AG10803 (cell line): ENCODE data around the gene GMDS.

ENCODE experiments used
- DNase-seq: peaks from one replicate; pipeline ENCODE4 v3.0.0; 2010; ENCODE audit warnings: low read depth
- H3K4me3 ChIP-seq: 2 replicates; pipeline ENCODE4 v1.5.1; 2011; ENCODE audit warnings: mild to moderate bottlenecking, low read length, control low read depth
- TF ChIP-seq, protein P1 (sequence below): conservative IDR thresholded peaks from 2 replicates; pipeline ENCODE4 v1.5.1; 2011; ENCODE audit warnings: mild to moderate bottlenecking, low read length, control low read depth, inconsistent platforms

GMDS gene

DNA sequence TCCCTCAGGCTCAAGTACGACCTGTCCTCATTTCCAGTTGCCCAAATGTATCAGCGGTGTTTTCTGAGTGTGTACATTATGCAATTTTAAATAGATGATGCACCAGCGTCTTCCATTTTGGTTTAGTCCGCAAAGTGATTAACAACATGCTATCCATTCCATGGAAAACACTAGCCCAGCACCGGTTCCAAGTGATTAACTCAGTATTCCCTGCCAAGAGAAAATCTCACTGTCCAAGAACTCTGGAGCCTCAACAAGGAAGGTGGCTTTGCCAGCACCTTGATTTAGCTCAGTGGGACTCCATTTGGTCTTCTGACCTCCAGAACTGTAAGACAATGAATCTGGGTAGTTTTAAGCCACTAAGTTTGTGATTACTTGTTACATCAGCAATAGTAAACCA, 528.5 kb downstream of the GMDS start:
- TF ChIP-seq, protein P1, sequence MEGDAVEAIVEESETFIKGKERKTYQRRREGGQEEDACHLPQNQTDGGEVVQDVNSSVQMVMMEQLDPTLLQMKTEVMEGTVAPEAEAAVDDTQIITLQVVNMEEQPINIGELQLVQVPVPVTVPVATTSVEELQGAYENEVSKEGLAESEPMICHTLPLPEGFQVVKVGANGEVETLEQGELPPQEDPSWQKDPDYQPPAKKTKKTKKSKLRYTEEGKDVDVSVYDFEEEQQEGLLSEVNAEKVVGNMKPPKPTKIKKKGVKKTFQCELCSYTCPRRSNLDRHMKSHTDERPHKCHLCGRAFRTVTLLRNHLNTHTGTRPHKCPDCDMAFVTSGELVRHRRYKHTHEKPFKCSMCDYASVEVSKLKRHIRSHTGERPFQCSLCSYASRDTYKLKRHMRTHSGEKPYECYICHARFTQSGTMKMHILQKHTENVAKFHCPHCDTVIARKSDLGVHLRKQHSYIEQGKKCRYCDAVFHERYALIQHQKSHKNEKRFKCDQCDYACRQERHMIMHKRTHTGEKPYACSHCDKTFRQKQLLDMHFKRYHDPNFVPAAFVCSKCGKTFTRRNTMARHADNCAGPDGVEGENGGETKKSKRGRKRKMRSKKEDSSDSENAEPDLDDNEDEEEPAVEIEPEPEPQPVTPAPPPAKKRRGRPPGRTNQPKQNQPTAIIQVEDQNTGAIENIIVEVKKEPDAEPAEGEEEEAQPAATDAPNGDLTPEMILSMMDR = no peak

DNA sequence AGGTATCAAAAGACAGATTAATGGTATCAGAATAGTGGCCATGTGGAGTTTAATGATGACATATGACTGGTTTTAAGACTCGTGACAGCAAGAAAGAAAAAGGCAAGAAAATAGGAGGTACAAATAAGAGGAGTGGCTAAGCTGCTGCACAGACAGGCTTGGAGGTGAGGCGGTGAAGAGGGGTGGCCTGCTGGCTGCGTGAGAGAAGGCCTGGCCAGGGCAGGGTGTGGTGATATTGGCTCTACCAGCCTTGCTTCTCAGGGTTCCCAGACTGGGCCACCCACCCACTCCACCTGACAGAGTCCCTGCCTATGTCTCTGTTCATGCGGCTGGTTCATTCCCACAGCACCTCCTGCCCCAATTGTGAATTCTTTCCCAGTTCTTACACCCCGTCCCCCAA, 529.0 kb downstream of the GMDS start:
- TF ChIP-seq, protein P1 = no peak
- no peak overlapping the region for H3K4me3 ChIP-seq
- no peak for DNase-seq

More for the DNA sequence above, 528.5 kb downstream of the GMDS start:
- DNase-seq = no peak
- no peak overlapping the region for H3K4me3 ChIP-seq

DNA sequence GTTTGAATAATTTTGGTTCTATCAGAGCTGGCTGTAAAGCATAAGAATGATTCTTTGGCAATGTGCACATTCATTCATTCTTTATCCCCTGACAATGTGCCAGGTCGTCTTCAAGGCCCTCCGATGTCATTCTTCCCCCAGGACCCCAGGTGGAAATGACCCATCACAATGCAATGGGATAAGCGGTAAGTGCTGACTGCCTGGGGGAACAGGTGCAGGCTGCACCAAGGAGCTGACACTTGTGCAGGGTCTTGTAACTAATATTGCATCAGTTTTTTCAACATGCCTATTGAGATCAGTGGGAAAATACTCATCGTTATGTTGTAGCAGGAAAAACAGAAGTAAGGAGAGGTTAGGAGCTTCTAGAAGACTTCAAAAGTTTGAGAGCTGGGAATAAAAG, 530.1 kb downstream of the GMDS start:
- no peak overlapping the region for H3K4me3 ChIP-seq
- TF ChIP-seq, protein P1 = no peak
- DNase-seq = no peak

DNA sequence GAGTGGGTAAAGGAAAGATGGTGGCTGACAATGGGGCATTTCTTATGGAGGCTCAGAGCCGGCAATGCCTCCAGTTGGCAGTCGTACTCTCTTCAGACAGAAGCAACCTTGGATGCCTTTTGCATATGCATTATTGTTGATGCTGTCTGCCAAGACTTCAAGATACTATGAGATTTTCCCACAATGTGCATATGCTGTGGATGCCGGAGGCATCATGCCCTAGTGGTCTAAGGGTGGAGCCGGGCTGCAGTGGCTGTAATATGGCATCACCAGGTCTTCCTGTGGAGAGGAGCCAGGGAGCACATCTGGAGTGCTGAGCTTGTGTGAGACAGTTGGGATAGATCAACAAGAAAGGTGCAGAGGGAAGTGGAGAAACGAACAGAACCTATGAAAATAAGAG, 530.8 kb downstream of the GMDS start:
- TF ChIP-seq, protein P1 = no peak
- no peak for DNase-seq
- H3K4me3 ChIP-seq = no peak overlapping the region

DNA sequence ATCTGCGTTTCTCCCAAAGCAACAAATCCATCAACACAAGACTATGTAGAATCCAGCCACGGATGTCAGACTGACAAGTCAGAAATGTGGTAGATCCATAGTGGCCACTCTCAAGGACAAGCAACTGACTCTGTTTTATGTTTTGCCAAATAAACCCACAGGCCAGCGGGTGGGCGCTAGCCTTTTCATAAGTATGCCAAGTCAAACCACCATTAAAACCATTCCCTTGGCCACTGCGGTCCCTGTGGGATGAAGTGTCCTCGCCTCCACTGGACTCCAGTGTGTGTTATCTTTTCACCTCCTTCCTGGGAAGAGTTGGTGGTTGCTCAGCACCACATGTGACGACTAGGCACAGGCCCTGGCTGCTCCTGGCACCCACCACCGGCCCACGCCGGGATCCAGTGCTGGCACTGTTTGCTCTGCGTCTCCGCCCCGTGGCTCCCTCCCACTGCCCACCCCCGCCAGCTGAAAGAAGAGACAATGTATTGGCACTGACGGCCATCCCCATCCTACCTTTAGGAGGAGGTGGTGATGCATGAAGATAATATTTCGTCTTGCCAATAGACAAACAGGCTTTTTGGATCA, 532.3 kb downstream of the GMDS start:
- no peak for DNase-seq
- TF ChIP-seq, protein P1 = no peak
- no peak overlapping the region for H3K4me3 ChIP-seq

DNA sequence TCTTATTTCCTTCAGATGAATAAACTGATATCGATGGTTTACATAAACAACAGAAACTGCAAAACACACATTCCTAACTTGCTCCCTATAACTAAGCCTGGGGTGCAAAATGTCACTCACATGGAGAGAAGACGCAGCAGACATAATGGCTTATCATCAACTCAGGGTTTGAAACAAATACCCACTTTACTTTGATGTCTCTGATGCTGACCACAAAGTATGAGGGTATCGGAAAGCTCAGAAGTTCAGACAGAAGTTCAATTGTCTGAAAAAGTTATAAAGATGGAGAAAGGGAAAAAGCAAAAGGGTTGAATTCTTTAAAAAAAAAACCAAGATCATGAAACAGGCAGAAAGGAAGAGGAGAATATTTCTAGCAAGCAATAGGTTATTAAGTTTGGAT, 533.0 kb downstream of the GMDS start:
- DNase-seq = no peak
- TF ChIP-seq, protein P1 = no peak
- H3K4me3 ChIP-seq = no peak overlapping the region

DNA sequence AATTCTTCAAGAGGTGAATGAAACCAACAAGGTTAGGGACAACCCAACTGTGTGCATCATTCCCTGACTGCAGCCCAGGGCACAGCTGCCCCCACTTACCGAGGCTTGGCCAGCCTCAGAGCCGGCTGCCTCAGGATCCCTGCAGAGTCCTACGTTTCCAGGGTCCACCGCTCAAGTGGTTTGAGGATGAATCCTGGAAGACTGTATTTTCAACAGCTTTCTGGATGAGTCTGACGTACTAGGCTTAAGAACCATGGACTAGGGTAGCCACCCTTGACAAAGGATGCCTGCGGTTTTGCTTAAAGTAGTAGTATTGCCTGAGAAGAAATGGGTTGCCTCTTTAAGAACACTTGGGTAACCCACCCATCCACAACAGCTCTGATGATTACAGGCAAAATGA, 534.3 kb downstream of the GMDS start:
- TF ChIP-seq, protein P1 = no peak
- H3K4me3 ChIP-seq = no peak overlapping the region
- DNase-seq = no peak
